ENCODE measurements around the gene ACE. TPM values are rescaled to one million over a fixed set of nuclear protein-coding genes. Genes with fewer than 3 reads are reported as not detected.

Gene ACE
- total RNA-seq, 1 donor from 2014 or later = not detected

DNA sequence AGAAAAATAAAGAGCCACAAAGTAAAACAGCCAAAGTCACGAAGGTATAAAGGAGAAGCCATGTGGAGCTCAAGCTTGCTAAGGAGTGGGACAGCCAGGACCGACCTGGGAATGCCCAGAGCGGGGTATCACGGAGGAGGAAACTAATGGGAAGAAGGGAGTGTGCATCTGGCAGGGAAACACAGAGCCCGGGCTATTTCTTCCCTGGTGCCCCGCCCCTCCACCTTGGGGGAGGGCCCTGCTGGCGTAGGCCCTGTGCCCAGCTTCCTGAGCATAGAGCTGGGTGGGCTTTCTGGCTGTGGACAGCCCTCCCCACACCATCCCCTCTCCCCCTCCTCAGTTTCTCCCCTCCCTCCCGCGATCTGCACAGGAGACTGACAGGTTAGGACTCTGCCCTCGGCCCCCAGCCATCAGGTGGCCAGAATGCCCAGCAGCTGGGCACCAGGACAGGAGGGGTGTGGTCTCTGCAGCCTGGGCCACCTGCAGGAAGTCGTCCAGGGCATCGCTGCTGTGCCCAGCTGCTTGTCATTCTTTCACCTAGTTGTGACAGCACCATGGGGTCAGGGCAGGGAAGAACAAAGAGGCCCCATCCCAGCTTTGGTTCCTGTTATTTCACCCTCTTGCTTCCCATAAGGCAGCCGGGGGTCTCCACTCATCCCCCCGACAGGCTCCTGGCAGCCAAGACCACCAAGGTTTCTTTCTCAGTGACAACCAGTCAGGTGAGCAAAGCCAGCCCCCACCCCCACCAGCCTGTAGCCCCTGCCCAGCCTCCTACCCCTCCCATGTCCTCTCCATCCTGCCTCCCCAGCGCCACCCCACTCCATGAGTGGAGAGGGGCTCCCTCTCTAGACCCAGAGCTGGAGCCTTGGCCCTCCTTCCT lies 66.3 kb downstream of the ACE start:
- H3K27ac ChIP-seq = no peak overlapping the region
- Mint-ChIP-seq H3K4me3 (no peak overlapping the region), H3K27me3 (ENCODE audit: insufficient read depth, low read depth) (peaks cover 13% of the 10 kb centered on the region), H3K36me3 (no peaks in the 10 kb centered on the region), H3K27ac (no peak overlapping the region), H3K9me3 (no peaks in the 10 kb centered on the region), H3K4me1 (peaks cover 10% of the 10 kb centered on the region)
- DNase-seq (ENCODE audit: low spot score) = no peak
- H3K4me3 ChIP-seq = no peak overlapping the region
- peaks cover 21% of the 10 kb centered on the region for H3K27me3 ChIP-seq
- no peaks in the 10 kb centered on the region for H3K79me2 ChIP-seq (ENCODE audit: low read depth)
- H3K4me2 ChIP-seq = no peak overlapping the region
- H2AFZ ChIP-seq (replicated peaks) = no peak overlapping the region
- no peaks in the 10 kb centered on the region for H4K20me1 ChIP-seq (ENCODE audit: low read depth)
- H3K36me3 ChIP-seq = no peaks in the 10 kb centered on the region
- H3K9ac ChIP-seq = no peak overlapping the region
- TF ChIP-seq, protein P1, sequence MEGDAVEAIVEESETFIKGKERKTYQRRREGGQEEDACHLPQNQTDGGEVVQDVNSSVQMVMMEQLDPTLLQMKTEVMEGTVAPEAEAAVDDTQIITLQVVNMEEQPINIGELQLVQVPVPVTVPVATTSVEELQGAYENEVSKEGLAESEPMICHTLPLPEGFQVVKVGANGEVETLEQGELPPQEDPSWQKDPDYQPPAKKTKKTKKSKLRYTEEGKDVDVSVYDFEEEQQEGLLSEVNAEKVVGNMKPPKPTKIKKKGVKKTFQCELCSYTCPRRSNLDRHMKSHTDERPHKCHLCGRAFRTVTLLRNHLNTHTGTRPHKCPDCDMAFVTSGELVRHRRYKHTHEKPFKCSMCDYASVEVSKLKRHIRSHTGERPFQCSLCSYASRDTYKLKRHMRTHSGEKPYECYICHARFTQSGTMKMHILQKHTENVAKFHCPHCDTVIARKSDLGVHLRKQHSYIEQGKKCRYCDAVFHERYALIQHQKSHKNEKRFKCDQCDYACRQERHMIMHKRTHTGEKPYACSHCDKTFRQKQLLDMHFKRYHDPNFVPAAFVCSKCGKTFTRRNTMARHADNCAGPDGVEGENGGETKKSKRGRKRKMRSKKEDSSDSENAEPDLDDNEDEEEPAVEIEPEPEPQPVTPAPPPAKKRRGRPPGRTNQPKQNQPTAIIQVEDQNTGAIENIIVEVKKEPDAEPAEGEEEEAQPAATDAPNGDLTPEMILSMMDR (IDR thresholded peaks at IDR 0.05) = no peak
- no peak for TF ChIP-seq EZH2 (IDR thresholded peaks at IDR 0.05)
- no peak for TF ChIP-seq EZH2phosphoT487 (IDR thresholded peaks at IDR 0.05)
- no peaks in the 10 kb centered on the region for H3F3A ChIP-seq (ENCODE audit: low read depth)
- no peaks in the 10 kb centered on the region for H3K9me3 ChIP-seq (ENCODE audit: low read depth)
- no peaks in the 10 kb centered on the region for H3K4me1 ChIP-seq

DNA sequence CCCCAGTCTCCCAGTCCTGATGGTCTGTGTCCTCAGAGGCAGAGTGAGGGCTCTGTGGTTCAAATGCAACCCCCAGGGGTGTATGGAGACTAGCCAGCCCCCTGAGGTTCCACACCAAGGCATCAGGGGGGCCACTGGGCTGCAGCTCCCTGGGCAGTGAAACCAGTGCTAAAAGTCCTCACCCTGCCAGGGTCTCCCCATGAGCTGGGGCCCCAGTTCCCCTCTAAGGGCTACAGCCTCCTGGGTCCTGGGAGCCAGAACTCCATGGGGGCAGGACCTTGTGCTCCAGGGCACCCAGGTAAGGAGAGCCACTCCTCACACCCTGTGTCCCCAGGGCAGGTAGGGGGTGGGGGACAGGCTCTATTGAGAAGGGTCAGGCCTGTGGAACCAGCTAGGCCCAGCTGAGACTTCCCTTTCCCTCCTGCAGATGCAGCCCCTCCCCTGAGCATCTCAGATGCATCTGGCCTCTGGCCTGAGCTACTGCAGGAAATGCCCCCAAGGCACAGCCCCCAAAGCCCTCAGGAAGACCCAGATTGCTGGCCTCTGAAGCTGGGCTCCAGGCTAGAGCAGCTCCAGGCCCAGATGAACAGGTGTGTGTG lies 67.1 kb downstream of the ACE start:
- no peaks in the 10 kb centered on the region for H3K36me3 Mint-ChIP-seq

DNA sequence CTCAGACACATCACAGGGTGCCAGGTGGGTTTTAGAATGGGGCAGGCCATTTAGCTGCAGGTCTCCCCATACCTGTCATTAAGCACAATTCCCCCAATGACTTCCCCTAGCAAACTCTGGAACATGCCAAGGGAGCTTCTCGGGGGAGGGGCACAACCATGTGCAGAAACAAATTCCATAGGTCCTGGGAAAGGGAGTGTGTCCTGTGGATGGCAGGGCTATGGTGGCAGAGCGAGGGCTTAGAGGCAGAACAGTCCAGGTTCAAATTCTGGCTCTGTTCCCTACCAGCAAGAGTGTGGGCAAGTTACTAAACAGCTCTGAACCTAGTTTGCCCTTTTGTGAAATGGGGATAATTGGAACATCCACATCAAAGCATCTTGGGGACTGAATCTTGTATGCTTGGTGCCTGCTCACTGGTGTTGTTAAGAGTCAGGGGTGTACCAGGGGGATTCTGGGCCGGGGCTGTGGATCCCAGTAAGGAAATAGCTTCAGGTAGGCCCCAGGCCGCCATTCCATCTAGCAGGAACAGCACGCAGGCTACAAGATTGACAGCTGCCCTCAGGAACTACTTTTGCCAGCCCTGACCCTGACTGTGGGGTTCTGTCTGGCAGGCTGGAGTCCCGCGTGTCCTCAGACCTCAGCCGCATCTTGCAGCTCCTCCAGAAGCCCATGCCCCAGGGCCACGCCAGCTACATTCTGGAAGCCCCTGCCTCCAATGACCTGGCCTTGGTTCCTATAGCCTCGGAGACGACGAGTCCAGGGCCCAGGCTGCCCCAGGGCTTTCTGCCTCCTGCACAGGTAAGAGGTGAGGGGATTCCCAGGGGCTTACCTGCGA lies 67.8 kb downstream of the ACE start:
- Histone ChIP-seq H3K4me1 (peaks cover 7% of the 10 kb centered on the region), H4K20me1 (ENCODE audit: low read depth) (no peaks in the 10 kb centered on the region), H3K4me2 (no peak overlapping the region), H3K27me3 (peaks cover 6% of the 10 kb centered on the region), H3K9ac (no peak overlapping the region), H3F3A (ENCODE audit: low read depth) (peaks cover 6% of the 10 kb centered on the region), H3K4me3 (no peak overlapping the region), H3K79me2 (ENCODE audit: low read depth) (no peaks in the 10 kb centered on the region), H2AFZ (replicated peaks) (no peak overlapping the region), H3K36me3 (no peaks in the 10 kb centered on the region), H3K9me3 (ENCODE audit: low read depth) (no peaks in the 10 kb centered on the region), H3K27ac (no peak overlapping the region)
- Mint-ChIP-seq H3K4me3 (no peak overlapping the region), H3K27ac (no peak overlapping the region), H3K9me3 (no peaks in the 10 kb centered on the region), H3K27me3 (ENCODE audit: insufficient read depth, low read depth) (peaks cover 8% of the 10 kb centered on the region), H3K4me1 (peaks cover 10% of the 10 kb centered on the region), H3K36me3 (no peaks in the 10 kb centered on the region)
- no peak for DNase-seq (ENCODE audit: low spot score)
- no peak for TF ChIP-seq EZH2 (IDR thresholded peaks at IDR 0.05)
- TF ChIP-seq, protein P1 (IDR thresholded peaks at IDR 0.05) = no peak
- TF ChIP-seq EZH2phosphoT487 (IDR thresholded peaks at IDR 0.05) = no peak

More for the DNA sequence above, 67.1 kb downstream of the ACE start:
- Mint-ChIP-seq H3K4me1 (peaks cover 10% of the 10 kb centered on the region), H3K4me3 (no peak overlapping the region), H3K9me3 (no peaks in the 10 kb centered on the region), H3K27ac (no peak overlapping the region), H3K27me3 (ENCODE audit: insufficient read depth, low read depth) (peaks cover 13% of the 10 kb centered on the region)
- Histone ChIP-seq H3K9ac (no peak overlapping the region), H3K27ac (no peak overlapping the region), H3K27me3 (peaks cover 13% of the 10 kb centered on the region), H3K36me3 (no peaks in the 10 kb centered on the region), H2AFZ (replicated peaks) (no peak overlapping the region), H4K20me1 (ENCODE audit: low read depth) (no peaks in the 10 kb centered on the region), H3K79me2 (ENCODE audit: low read depth) (no peaks in the 10 kb centered on the region), H3K4me1 (no peaks in the 10 kb centered on the region), H3K9me3 (ENCODE audit: low read depth) (no peaks in the 10 kb centered on the region), H3F3A (ENCODE audit: low read depth) (no peaks in the 10 kb centered on the region), H3K4me2 (no peak overlapping the region), H3K4me3 (no peak overlapping the region)
- TF ChIP-seq EZH2 (IDR thresholded peaks at IDR 0.05) (no peak), EZH2phosphoT487 (IDR thresholded peaks at IDR 0.05) (no peak)
- TF ChIP-seq, protein P1 (IDR thresholded peaks at IDR 0.05) = no peak
- no peak for DNase-seq (ENCODE audit: low spot score)

Measured in neural progenitor cell (in vitro differentiated cells).